Stimulated activated CD4-positive, alpha-beta T cell treated with anti-CD3 and anti-CD28 coated beads, TNF-alpha, amount 100 ng/mL, for 4 hours (primary cell): Measurements from ENCODE around the gene SPATA16.
"Not testable (repeated sequence)": the region's sequence is repeated elsewhere in the genome, so short reads cannot be mapped to it uniquely, and the experiment has no call there.

ENCODE experiments used
- DNase-seq, 3 experiments: peaks; one replicate each; pipeline ENCODE4 v3.0.0-alpha.2; 2020; ENCODE audit warnings: low read depth in 3 of 3

The SPATA16 gene

GRCh38 chr3:173140986-173141385, at the start of gene SPATA16:
Gene SPATA16, minus strand, starts transcription at chr3:173141235. Its CDS starts 23,504 bp downstream, at chr3:173117731.
- no peak for DNase-seq

- not testable (repeated sequence) for DNase-seq
Observed at GRCh38 chr3:173183022-173183421, 42.0 kb upstream of the SPATA16 start.

- DNase-seq = no peak
Observed at GRCh38 chr3:173173652-173174051, 32.6 kb upstream of the SPATA16 start.

- DNase-seq = not testable (repeated sequence)
Observed at GRCh38 chr3:173159139-173159538, 18.1 kb upstream of the SPATA16 start.

- not testable (repeated sequence) for DNase-seq
Observed at GRCh38 chr3:173156533-173156932, 15.5 kb upstream of the SPATA16 start.

GRCh38 chr3:173153631-173154030, 12.6 kb upstream of the SPATA16 start:
- DNase-seq = no peak

- no peak for DNase-seq
Observed at GRCh38 chr3:173139420-173139819, 1.6 kb downstream of the SPATA16 start.

- no peak for DNase-seq
Observed at GRCh38 chr3:173138026-173138425, 3.0 kb downstream of the SPATA16 start.

- DNase-seq = no peak
Observed at GRCh38 chr3:173135059-173135458, 6.0 kb downstream of the SPATA16 start.

GRCh38 chr3:173128633-173129032, 12.4 kb downstream of the SPATA16 start:
- DNase-seq = no peak

GRCh38 chr3:173111321-173111720, 29.7 kb downstream of the SPATA16 start:
- no peak for DNase-seq

- no peak for DNase-seq
Observed at GRCh38 chr3:173109143-173109542, 31.9 kb downstream of the SPATA16 start.

GRCh38 chr3:173103469-173103868, 37.6 kb downstream of the SPATA16 start:
- no peak for DNase-seq

- no peak for DNase-seq
Observed at GRCh38 chr3:173098959-173099358, 42.1 kb downstream of the SPATA16 start.

- no peak for DNase-seq
Observed at GRCh38 chr3:173096994-173097785, 43.8 kb downstream of the SPATA16 start.

GRCh38 chr3:173096140-173096539, 44.9 kb downstream of the SPATA16 start:
- no peak for DNase-seq

- DNase-seq = no peak
Observed at GRCh38 chr3:173092038-173092437, 49.0 kb downstream of the SPATA16 start.

- DNase-seq = no peak
Observed at GRCh38 chr3:173090492-173090891, 50.5 kb downstream of the SPATA16 start.

GRCh38 chr3:173089283-173089682, 51.8 kb downstream of the SPATA16 start:
- DNase-seq = no peak

GRCh38 chr3:173078525-173078924, 62.5 kb downstream of the SPATA16 start:
- no peak for DNase-seq

- DNase-seq = no peak
Observed at GRCh38 chr3:173066044-173067004, 74.7 kb downstream of the SPATA16 start.

- DNase-seq = no peak
Observed at GRCh38 chr3:173065543-173065981, 75.5 kb downstream of the SPATA16 start.
